Measurements from ENCODE around the gene PIK3CB.
A peak's percentile ranks its signal among the peaks of the same experiment; 100 is the strongest.
"Not testable (repeated sequence)": the region's sequence is repeated elsewhere in the genome, so short reads cannot be mapped to it uniquely, and the experiment has no call there.

Gene PIK3CB

DNA sequence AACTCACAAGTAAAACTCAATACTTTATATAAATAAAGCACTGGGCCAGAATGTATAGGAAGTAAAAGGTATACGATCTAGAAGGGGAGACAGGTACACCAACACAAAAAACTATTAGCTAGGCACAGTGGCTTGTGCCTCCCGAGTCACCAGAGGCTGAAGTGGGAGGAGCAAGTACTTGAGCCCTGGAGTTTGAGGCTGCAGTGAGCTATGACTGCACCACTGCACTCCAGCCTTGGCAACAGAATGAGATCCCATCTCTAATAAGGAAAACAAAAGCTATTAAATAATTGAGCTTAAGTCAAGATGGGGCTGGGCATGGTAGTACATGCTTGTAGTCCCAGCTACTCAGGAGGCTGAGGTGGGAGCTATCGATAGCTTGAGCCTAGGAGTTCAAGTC lies 17.0 kb downstream of the PIK3CB start:
- DNase-seq (ENCODE audit: low read depth) = no peak
- TF ChIP-seq, protein P1, sequence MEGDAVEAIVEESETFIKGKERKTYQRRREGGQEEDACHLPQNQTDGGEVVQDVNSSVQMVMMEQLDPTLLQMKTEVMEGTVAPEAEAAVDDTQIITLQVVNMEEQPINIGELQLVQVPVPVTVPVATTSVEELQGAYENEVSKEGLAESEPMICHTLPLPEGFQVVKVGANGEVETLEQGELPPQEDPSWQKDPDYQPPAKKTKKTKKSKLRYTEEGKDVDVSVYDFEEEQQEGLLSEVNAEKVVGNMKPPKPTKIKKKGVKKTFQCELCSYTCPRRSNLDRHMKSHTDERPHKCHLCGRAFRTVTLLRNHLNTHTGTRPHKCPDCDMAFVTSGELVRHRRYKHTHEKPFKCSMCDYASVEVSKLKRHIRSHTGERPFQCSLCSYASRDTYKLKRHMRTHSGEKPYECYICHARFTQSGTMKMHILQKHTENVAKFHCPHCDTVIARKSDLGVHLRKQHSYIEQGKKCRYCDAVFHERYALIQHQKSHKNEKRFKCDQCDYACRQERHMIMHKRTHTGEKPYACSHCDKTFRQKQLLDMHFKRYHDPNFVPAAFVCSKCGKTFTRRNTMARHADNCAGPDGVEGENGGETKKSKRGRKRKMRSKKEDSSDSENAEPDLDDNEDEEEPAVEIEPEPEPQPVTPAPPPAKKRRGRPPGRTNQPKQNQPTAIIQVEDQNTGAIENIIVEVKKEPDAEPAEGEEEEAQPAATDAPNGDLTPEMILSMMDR (conservative IDR thresholded peaks at IDR 0.05; ENCODE audit: low read length) = no peak
- H3K4me3 ChIP-seq (ENCODE audit: low read length) = no peak overlapping the region

DNA sequence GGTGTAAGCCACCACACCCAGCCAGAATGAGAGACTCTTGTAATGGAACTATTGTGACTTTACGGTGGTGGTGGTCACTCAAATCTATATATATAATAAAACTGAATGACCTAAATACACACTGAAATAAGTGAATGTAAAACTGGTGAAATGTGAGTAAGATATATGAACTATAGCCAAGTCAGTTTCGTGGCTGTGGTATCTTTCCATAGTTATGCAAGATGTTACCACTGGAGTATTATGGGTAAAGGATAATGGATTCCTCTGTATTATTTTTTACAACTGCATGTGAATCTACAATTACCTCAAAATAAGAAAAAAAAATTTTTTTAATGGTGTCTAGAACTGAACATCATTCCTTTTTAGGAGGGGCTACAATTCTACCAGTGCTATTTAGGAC lies 21.9 kb downstream of the PIK3CB start:
- no peak overlapping the region for H3K4me3 ChIP-seq (ENCODE audit: low read length)
- TF ChIP-seq, protein P1 (conservative IDR thresholded peaks at IDR 0.05; ENCODE audit: low read length) = no peak
- DNase-seq (ENCODE audit: low read depth) = peak; percentile 30

DNA sequence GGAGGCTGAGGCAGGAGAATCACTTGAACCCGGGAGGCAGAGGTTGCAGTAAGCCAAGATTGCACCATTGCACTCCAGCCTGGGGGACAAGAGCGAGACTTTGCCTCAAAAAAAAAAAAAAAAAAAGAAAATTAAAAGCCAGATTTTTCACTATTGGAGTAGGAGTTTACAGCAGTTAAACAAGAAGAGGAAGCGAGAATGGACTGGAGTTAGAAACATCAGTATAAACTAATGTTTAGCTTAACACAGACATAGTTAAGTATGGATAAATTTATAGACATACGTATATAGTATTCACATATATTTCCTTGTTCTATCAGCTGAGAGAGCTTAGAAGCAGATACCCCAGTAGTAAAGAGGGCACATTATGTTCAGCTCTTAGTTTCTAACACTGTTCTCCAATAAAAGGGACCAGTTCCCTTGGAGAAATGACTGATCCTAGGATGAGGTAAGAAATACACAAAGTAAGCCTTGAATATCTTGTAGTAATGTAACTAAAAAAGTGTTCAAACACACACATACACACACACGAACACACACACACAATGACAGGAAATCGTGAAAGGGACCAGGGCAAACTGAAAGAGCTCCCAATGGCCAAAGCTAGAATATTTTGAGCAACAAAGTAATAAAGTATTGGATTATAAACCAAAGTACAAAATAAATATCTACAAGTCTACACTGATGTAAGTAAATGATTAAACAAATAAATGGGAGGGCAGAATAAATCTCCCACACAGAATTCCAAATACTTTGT lies 25.1 kb downstream of the PIK3CB start:
- TF ChIP-seq, protein P1 (conservative IDR thresholded peaks at IDR 0.05; ENCODE audit: low read length) = no peak
- H3K4me3 ChIP-seq (ENCODE audit: low read length) = no peak overlapping the region
- DNase-seq (ENCODE audit: low read depth) = no peak

DNA sequence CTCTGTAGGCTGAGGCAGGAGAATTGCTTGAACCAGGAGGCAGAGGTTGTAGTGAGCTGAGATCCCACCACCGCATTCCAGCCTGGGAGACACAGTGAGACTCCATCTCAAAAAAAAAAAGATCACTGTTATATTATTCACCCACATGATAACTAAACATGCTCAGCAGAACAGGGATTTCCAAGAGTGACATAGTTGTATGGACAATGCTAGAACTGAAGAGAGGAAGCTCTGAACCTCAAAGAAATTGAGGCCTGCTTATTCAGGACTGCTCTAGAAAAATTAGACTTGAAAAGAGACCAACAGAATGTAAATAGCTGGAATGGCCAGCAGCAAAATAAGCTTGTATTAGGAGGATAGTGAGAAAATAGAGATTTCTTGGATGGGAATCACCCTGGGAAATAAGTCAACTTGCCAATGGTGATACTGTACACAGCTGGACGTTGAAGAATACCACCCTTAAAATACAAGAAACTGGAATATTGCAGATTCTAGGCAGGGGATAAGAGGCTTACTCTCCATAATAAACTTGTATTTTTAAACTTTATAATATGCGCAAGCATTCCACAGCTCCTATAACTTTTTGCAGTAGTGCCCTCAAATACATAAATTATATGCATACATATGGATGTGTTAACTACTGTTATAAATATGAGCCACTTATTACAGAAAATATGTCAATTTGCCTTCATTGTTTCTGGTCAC lies 28.2 kb downstream of the PIK3CB start:
- no peak overlapping the region for H3K4me3 ChIP-seq (ENCODE audit: low read length)
- TF ChIP-seq, protein P1 (conservative IDR thresholded peaks at IDR 0.05; ENCODE audit: low read length) = no peak
- no peak for DNase-seq (ENCODE audit: low read depth)

DNA sequence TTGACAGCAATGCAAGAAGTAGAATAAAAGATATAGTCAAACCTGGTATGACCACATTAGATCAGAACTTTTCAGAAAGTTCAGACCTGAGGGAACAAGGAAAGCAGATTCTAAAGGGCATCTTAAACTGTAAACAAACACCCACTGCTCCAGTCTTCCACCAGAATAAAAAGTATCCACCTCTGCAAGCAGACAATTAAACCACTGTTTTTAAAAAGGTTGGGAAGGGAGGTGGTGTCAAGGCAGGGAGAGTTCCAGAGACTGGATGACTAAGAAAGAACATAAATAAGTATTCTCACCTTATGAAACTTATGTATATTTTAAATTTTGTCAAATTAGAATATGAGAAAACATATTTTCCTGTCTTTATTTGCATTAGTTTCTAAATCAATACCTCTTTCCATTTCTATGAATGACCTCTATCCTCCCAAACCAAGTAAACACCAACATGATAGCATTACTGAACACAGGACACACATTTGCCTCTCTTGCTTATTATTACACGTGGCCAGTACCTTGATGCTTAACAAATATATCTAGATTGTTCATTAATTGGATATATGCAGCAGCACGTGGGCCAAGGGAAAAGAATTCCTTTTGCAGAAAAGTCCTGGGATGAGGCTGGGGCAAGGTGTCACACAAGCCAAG lies 31.6 kb downstream of the PIK3CB start:
- no peak overlapping the region for H3K4me3 ChIP-seq (ENCODE audit: low read length)
- TF ChIP-seq, protein P1 (conservative IDR thresholded peaks at IDR 0.05; ENCODE audit: low read length) = no peak
- no peak for DNase-seq (ENCODE audit: low read depth)

DNA sequence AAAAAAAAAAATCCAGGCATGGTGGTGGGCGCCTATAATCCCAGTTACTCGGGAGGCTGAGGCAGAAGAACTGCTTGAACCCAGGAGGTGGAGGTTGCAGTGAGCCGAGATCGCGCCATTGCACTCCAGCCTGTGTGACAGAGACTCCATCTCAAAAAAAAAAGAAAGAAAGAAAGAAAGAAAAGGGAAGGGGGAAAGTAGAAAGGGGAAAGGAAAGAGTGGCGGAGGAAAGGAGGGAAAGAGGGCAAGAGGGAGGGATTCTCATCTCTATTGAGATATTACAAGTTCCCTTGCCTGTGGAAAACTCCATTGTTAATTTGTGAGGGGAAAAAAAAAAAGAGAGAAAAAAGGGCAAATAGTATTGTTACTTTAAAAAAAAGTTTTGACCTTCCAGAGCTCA lies 32.5 kb downstream of the PIK3CB start:
- not testable (repeated sequence) for H3K4me3 ChIP-seq (ENCODE audit: low read length); DNase-seq (ENCODE audit: low read depth)

DNA sequence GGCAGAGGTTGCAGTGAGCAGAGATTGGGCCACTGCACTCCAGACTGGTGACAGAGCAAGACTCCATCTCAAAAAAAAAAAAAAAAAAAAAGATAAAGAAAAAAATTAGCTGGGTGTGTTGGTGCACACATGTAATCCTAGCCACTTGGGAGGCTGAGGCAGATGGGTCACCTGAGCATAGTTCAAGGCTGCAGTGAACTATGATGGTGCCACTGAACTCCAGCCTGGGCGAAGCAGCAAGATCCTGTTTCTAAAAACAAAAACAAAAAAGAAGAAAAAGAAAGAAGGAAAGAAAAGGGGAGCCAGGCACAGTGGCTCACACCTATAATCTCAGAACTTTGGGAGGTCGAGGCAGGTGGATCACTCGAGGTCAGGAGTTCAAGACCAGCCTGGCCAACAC lies 32.9 kb downstream of the PIK3CB start:
- TF ChIP-seq, protein P1 (conservative IDR thresholded peaks at IDR 0.05; ENCODE audit: low read length) = no peak
- DNase-seq (ENCODE audit: low read depth) = no peak
- H3K4me3 ChIP-seq (ENCODE audit: low read length) = no peak overlapping the region
